HEK293 (cell line): ENCODE results near the gene WDR44.

ENCODE experiments used
- HOXC10 ChIP-seq: sonication (generic); formaldehyde crosslinking; IDR thresholded peaks from 2 replicates; pipeline ENCODE4 v1.8.1; 2023; ENCODE audit warnings: mild to moderate bottlenecking, missing genetic modification reagents
- MEIS1 ChIP-seq: sonication (generic); formaldehyde crosslinking; IDR thresholded peaks from 2 replicates; pipeline ENCODE4 v1.8.1; 2022; ENCODE audit warnings: missing genetic modification reagents, mild to moderate bottlenecking, borderline replicate concordance
- ZNF354C ChIP-seq: fragments of 450-650 bp; formaldehyde crosslinking; IDR thresholded peaks from 2 replicates; pipeline ENCODE4 v1.5.1; 2016; ENCODE audit warnings: missing biosample characterization, missing genetic modification characterization, low read depth, borderline replicate concordance
- ZNF555 ChIP-seq: fragments of 450-650 bp; formaldehyde crosslinking; conservative IDR thresholded peaks from 2 replicates; pipeline ENCODE4 v1.5.1; 2017; ENCODE audit warnings: missing biosample characterization, mild to moderate bottlenecking, missing genetic modification characterization, inconsistent platforms
- TF ChIP-seq, protein P1 (sequence below): fragments of 450-650 bp; formaldehyde crosslinking; IDR thresholded peaks from 2 replicates; pipeline ENCODE4 v1.5.1; 2016; ENCODE audit warnings: missing biosample characterization, missing genetic modification characterization
- TF ChIP-seq, protein P2 (sequence below): fragments of 450-650 bp; formaldehyde crosslinking; IDR thresholded peaks from 2 replicates; pipeline ENCODE4 v1.5.1; 2017; ENCODE audit warnings: missing biosample characterization, missing genetic modification characterization
- TF ChIP-seq, protein P3 (sequence below): fragments of 450-650 bp; formaldehyde crosslinking; IDR thresholded peaks from 2 replicates; pipeline ENCODE4 v1.5.1; 2016; ENCODE audit warnings: missing biosample characterization, missing genetic modification characterization

DNA sequence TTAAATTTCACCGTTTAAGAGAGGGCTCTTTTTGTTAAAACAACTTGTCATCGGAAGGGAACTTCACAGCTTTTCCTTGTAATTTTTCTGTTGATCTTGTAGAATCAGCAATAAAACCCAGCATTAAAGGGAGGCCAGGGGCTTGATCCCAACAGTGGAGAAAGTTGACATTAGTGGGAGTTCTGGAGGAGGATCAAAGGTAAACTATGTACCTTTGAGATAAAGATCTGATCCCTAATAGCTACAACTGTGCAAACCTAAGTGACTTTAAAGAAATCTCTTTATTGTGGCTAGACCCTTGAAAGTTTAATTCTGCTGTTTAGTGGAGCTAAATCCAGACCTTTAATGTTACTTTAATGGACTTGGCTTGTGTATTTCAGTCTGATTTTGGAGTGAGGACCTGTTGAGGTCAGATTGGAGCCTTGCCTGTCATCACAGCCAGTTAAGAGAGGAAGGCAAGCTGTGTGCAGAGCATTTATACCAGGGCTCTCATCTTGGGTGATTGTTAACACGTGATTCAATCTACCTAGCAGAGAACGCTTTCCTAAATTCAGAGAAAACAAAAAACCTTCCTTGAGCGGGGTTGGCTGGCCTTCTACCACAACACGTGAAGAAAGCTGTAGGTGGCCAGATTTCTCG, 151.4 kb downstream of the WDR44 start:
- TF ChIP-seq, protein P1, sequence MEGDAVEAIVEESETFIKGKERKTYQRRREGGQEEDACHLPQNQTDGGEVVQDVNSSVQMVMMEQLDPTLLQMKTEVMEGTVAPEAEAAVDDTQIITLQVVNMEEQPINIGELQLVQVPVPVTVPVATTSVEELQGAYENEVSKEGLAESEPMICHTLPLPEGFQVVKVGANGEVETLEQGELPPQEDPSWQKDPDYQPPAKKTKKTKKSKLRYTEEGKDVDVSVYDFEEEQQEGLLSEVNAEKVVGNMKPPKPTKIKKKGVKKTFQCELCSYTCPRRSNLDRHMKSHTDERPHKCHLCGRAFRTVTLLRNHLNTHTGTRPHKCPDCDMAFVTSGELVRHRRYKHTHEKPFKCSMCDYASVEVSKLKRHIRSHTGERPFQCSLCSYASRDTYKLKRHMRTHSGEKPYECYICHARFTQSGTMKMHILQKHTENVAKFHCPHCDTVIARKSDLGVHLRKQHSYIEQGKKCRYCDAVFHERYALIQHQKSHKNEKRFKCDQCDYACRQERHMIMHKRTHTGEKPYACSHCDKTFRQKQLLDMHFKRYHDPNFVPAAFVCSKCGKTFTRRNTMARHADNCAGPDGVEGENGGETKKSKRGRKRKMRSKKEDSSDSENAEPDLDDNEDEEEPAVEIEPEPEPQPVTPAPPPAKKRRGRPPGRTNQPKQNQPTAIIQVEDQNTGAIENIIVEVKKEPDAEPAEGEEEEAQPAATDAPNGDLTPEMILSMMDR (tag by site-specific recombination): no peak
- TF ChIP-seq HOXC10 (no peak), MEIS1 (CRISPR knock-in tag) (no peak), ZNF555 (no peak), ZNF354C (tag by site-specific recombination) (no peak)
- TF ChIP-seq, protein P2, sequence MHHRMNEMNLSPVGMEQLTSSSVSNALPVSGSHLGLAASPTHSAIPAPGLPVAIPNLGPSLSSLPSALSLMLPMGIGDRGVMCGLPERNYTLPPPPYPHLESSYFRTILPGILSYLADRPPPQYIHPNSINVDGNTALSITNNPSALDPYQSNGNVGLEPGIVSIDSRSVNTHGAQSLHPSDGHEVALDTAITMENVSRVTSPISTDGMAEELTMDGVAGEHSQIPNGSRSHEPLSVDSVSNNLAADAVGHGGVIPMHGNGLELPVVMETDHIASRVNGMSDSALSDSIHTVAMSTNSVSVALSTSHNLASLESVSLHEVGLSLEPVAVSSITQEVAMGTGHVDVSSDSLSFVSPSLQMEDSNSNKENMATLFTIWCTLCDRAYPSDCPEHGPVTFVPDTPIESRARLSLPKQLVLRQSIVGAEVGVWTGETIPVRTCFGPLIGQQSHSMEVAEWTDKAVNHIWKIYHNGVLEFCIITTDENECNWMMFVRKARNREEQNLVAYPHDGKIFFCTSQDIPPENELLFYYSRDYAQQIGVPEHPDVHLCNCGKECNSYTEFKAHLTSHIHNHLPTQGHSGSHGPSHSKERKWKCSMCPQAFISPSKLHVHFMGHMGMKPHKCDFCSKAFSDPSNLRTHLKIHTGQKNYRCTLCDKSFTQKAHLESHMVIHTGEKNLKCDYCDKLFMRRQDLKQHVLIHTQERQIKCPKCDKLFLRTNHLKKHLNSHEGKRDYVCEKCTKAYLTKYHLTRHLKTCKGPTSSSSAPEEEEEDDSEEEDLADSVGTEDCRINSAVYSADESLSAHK: no peak
- TF ChIP-seq, protein P3, sequence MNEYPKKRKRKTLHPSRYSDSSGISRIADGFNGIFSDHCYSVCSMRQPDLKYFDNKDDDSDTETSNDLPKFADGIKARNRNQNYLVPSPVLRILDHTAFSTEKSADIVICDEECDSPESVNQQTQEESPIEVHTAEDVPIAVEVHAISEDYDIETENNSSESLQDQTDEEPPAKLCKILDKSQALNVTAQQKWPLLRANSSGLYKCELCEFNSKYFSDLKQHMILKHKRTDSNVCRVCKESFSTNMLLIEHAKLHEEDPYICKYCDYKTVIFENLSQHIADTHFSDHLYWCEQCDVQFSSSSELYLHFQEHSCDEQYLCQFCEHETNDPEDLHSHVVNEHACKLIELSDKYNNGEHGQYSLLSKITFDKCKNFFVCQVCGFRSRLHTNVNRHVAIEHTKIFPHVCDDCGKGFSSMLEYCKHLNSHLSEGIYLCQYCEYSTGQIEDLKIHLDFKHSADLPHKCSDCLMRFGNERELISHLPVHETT: no peak
